Measurements from ENCODE around the gene JADE2.

The JADE2 gene

GRCh38 chr5:134504629-134505300, 20.7 kb upstream of the JADE2 start:
- no peak overlapping the region for H2AFZ ChIP-seq (ENCODE audit: low read length)
- H3K27ac ChIP-seq (replicated peaks; ENCODE audit: low read length), result no peak overlapping the region
- no peak overlapping the region for H2BK15ac ChIP-seq (ENCODE audit: low read length)
- no peaks in the 10 kb centered on the region for H3K9me3 ChIP-seq (replicated peaks in 1 of 2; ENCODE audit: control insufficient read depth in 2 of 2, insufficient read depth in 1 of 2, low read depth in 1 of 2, low read length in 2 of 2)
- H3K36me3 ChIP-seq (replicated peaks in 1 of 2; ENCODE audit: control insufficient read depth in 2 of 2, insufficient read depth in 2 of 2, low read length in 2 of 2), result no peaks in the 10 kb centered on the region
- H4K8ac ChIP-seq (ENCODE audit: low read depth, low read length), result no peak overlapping the region
- H3K14ac ChIP-seq (ENCODE audit: low read length), result no peak overlapping the region
- H3K4me2 ChIP-seq (ENCODE audit: insufficient read depth, low read length, poor library complexity, severe bottlenecking), result no peak overlapping the region
- no peak overlapping the region for H3K4me3 ChIP-seq (ENCODE audit: low read length in 2 of 2)
- no peak overlapping the region for H2BK5ac ChIP-seq (ENCODE audit: low read length)
- no peak overlapping the region for H2BK120ac ChIP-seq (ENCODE audit: low read depth, low read length)
- no peak overlapping the region for H4K91ac ChIP-seq (ENCODE audit: low read depth, low read length, poor library complexity)
- no peak overlapping the region for H2AK5ac ChIP-seq (ENCODE audit: low read depth, low read length)
- no peak overlapping the region for H3K4ac ChIP-seq (ENCODE audit: low read length)
- H3K4me1 ChIP-seq (ENCODE audit: control insufficient read depth in 2 of 2, insufficient read depth in 1 of 2, low read depth in 1 of 2, low read length in 2 of 2), result peaks cover 4 to 15% of the 10 kb centered on the region in 2 donors
- H3K9ac ChIP-seq (ENCODE audit: low read depth, low read length, poor library complexity), result no peak overlapping the region
- WGBS, 2 donors (ENCODE audit: extremely low coverage in 2 of 2, insufficient read length in 2 of 2, insufficient replicate concordance in 1 of 2), result no CpG with 5 or more reads among the region's 12 CpGs
- H3K18ac ChIP-seq (ENCODE audit: low read length), result no peak overlapping the region
- no peak overlapping the region for H2BK12ac ChIP-seq (ENCODE audit: low read length)
- H3K27me3 ChIP-seq (ENCODE audit: control insufficient read depth in 3 of 3, insufficient read depth in 3 of 3, low read depth in 1 of 3, low read length in 3 of 3), result no peaks in the 10 kb centered on the region
- no peak for DNase-seq (ENCODE audit: low spot score)
- H3K23ac ChIP-seq (ENCODE audit: low read depth, low read length, poor library complexity), result no peak overlapping the region
- H3K79me1 ChIP-seq (ENCODE audit: low read depth, low read length), result no peaks in the 10 kb centered on the region

- H3K4ac ChIP-seq (ENCODE audit: low read length), result no peak overlapping the region
- no peak overlapping the region for H2AK5ac ChIP-seq (ENCODE audit: low read depth, low read length)
- no peak overlapping the region for H2BK12ac ChIP-seq (ENCODE audit: low read length)
- no peaks in the 10 kb centered on the region for H3K27me3 ChIP-seq (ENCODE audit: control insufficient read depth in 3 of 3, insufficient read depth in 3 of 3, low read depth in 1 of 3, low read length in 3 of 3)
- H3K18ac ChIP-seq (ENCODE audit: low read length), result peak overlapping the region; percentile 22
- H3K4me1 ChIP-seq (ENCODE audit: control insufficient read depth in 2 of 2, insufficient read depth in 1 of 2, low read depth in 1 of 2, low read length in 2 of 2), result peaks cover 10 to 19% of the 10 kb centered on the region in 2 donors
- H3K4me2 ChIP-seq (ENCODE audit: insufficient read depth, low read length, poor library complexity, severe bottlenecking), result no peak overlapping the region
- no peak for DNase-seq (ENCODE audit: low spot score)
- H3K4me3 ChIP-seq (ENCODE audit: low read length in 2 of 2), result no peak overlapping the region
- no peaks in the 10 kb centered on the region for H3K79me1 ChIP-seq (ENCODE audit: low read depth, low read length)
- H2BK120ac ChIP-seq (ENCODE audit: low read depth, low read length), result no peak overlapping the region
- peak overlapping the region; percentile 57 for H3K23ac ChIP-seq (ENCODE audit: low read depth, low read length, poor library complexity)
- H3K27ac ChIP-seq (replicated peaks; ENCODE audit: low read length), result no peak overlapping the region
- no peak overlapping the region for H3K14ac ChIP-seq (ENCODE audit: low read length)
- H4K91ac ChIP-seq (ENCODE audit: low read depth, low read length, poor library complexity), result no peak overlapping the region
- H3K36me3 ChIP-seq (replicated peaks in 1 of 2; ENCODE audit: control insufficient read depth in 2 of 2, insufficient read depth in 2 of 2, low read length in 2 of 2), result no peaks in the 10 kb centered on the region
- no CpG with 5 or more reads among the region's 10 CpGs for WGBS, 2 donors (ENCODE audit: extremely low coverage in 2 of 2, insufficient read length in 2 of 2, insufficient replicate concordance in 1 of 2)
- no peak overlapping the region for H2BK5ac ChIP-seq (ENCODE audit: low read length)
- H3K9me3 ChIP-seq (replicated peaks in 1 of 2; ENCODE audit: control insufficient read depth in 2 of 2, insufficient read depth in 1 of 2, low read depth in 1 of 2, low read length in 2 of 2), result no peaks in the 10 kb centered on the region
- H3K9ac ChIP-seq (ENCODE audit: low read depth, low read length, poor library complexity), result no peak overlapping the region
- no peak overlapping the region for H2BK15ac ChIP-seq (ENCODE audit: low read length)
- peak overlapping the region; percentile 87 for H2AFZ ChIP-seq (ENCODE audit: low read length)
- H4K8ac ChIP-seq (ENCODE audit: low read depth, low read length), result peak overlapping the region; percentile 52
Measured at GRCh38 chr5:134506054-134507039, 19.1 kb upstream of the JADE2 start.

- Histone ChIP-seq H3K4ac (ENCODE audit: low read length) (no peak overlapping the region), H3K4me1 (ENCODE audit: control insufficient read depth in 2 of 2, insufficient read depth in 1 of 2, low read depth in 1 of 2, low read length in 2 of 2) (peaks cover 18 to 19% of the 10 kb centered on the region in 2 donors), H3K23ac (ENCODE audit: low read depth, low read length, poor library complexity) (no peak overlapping the region), H4K91ac (ENCODE audit: low read depth, low read length, poor library complexity) (no peak overlapping the region), H2BK120ac (ENCODE audit: low read depth, low read length) (no peak overlapping the region), H3K27me3 (ENCODE audit: control insufficient read depth in 3 of 3, insufficient read depth in 3 of 3, low read depth in 1 of 3, low read length in 3 of 3) (no peaks in the 10 kb centered on the region), H2BK15ac (ENCODE audit: low read length) (no peak overlapping the region), H3K36me3 (replicated peaks in 1 of 2; ENCODE audit: control insufficient read depth in 2 of 2, insufficient read depth in 2 of 2, low read length in 2 of 2) (no peaks in the 10 kb centered on the region), H2AK5ac (ENCODE audit: low read depth, low read length) (no peak overlapping the region), H3K4me2 (ENCODE audit: insufficient read depth, low read length, poor library complexity, severe bottlenecking) (no peak overlapping the region), H2BK5ac (ENCODE audit: low read length) (no peak overlapping the region), H3K9me3 (replicated peaks in 1 of 2; ENCODE audit: control insufficient read depth in 2 of 2, insufficient read depth in 1 of 2, low read depth in 1 of 2, low read length in 2 of 2) (no peaks in the 10 kb centered on the region), H3K4me3 (ENCODE audit: low read length in 2 of 2) (no peak overlapping the region), H2AFZ (ENCODE audit: low read length) (no peak overlapping the region), H3K18ac (ENCODE audit: low read length) (no peak overlapping the region), H3K14ac (ENCODE audit: low read length) (no peak overlapping the region), H3K79me1 (ENCODE audit: low read depth, low read length) (no peaks in the 10 kb centered on the region), H3K9ac (ENCODE audit: low read depth, low read length, poor library complexity) (no peak overlapping the region), H2BK12ac (ENCODE audit: low read length) (no peak overlapping the region), H4K8ac (ENCODE audit: low read depth, low read length) (no peak overlapping the region), H3K27ac (replicated peaks; ENCODE audit: low read length) (no peak overlapping the region)
- no CpG with 5 or more reads among the region's 6 CpGs for whole genome bisulfite sequencing, 2 donors (ENCODE audit: extremely low coverage in 2 of 2, insufficient read length in 2 of 2, insufficient replicate concordance in 1 of 2)
- no peak for DNase-seq (ENCODE audit: low spot score)
Measured at GRCh38 chr5:134507452-134507851, 18.0 kb upstream of the JADE2 start.

Data from neuronal stem cell (in vitro differentiated cells).